Measurements from ENCODE around the gene KIF26B.

- TF ChIP-seq, protein P1, sequence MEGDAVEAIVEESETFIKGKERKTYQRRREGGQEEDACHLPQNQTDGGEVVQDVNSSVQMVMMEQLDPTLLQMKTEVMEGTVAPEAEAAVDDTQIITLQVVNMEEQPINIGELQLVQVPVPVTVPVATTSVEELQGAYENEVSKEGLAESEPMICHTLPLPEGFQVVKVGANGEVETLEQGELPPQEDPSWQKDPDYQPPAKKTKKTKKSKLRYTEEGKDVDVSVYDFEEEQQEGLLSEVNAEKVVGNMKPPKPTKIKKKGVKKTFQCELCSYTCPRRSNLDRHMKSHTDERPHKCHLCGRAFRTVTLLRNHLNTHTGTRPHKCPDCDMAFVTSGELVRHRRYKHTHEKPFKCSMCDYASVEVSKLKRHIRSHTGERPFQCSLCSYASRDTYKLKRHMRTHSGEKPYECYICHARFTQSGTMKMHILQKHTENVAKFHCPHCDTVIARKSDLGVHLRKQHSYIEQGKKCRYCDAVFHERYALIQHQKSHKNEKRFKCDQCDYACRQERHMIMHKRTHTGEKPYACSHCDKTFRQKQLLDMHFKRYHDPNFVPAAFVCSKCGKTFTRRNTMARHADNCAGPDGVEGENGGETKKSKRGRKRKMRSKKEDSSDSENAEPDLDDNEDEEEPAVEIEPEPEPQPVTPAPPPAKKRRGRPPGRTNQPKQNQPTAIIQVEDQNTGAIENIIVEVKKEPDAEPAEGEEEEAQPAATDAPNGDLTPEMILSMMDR (conservative IDR thresholded peaks at IDR 0.05; ENCODE audit: low read depth in 2 of 2), result no peak
- TF ChIP-seq REST (IDR thresholded peaks at IDR 0.05; ENCODE audit: unreplicated experiment) (no peak), CREB1 (CRISPR knock-in tag; IDR thresholded peaks at IDR 0.05; ENCODE audit: low read depth) (no peak)
Observed at GRCh38 chr1:245166471-245166885, 11.7 kb downstream of the KIF26B start.
